ENCODE results near the gene CHPT1. TPM values are rescaled to one million over a fixed set of nuclear protein-coding genes. Genes with fewer than 3 reads are reported as not detected.

CHPT1 gene
- total and polyA plus RNA-seq, 2 of the 13 experiments (the other 11 are each of a cell fraction or from before 2014, with no cell fraction given): 117 to 178 TPM

- in situ Hi-C loops (cut with HindIII; ENCODE audit: extremely low pct_ligation_motif_present, low pct_unique_long_range_greater_than_20kb): loop anchor here (25.0 kb wide), 1 partner anchor 351 kb away; the partner anchor contains the start of gene ARL1
- Histone ChIP-seq H3K4me2 (ENCODE audit: low read depth, low read length) (no peak overlapping the region), H3K79me2 (ENCODE audit: insufficient read depth, low read length) (no peaks in the 10 kb centered on the region), H3K36me3 (replicated peaks in 1 of 2; ENCODE audit: control insufficient read depth in 1 of 2, insufficient read depth in 2 of 2, low read length in 2 of 2) (peaks cover 2 to 7% of the 10 kb centered on the region in 2 experiments; a peak in 1 of 5 replicates), H3K4me1 (ENCODE audit: insufficient read depth, low read length) (peaks cover 11% of the 10 kb centered on the region), H3K9ac (ENCODE audit: insufficient read depth, low read depth, low read length) (no peak overlapping the region), H3K27ac (ENCODE audit: extremely low read length, insufficient read depth, low read length) (no peak overlapping the region), H4K20me1 (ENCODE audit: insufficient read depth, low read length) (no peaks in the 10 kb centered on the region), H3K4me3 (replicated peaks in 1 of 3; ENCODE audit: insufficient read depth in 1 of 3, low read depth in 2 of 3, low read length in 3 of 3) (no peak overlapping the region), H2AFZ (ENCODE audit: low read length) (no peak overlapping the region), H3K9me3 (ENCODE audit: low read length) (no peaks in the 10 kb centered on the region), H3K27me3 (ENCODE audit: control insufficient read depth in 1 of 2, insufficient read depth in 2 of 2, low read length in 2 of 2) (no peaks in the 10 kb centered on the region)
- no TSS peak for BruUV-seq (replicated peaks)
- CTCF ChIA-PET (ENCODE audit: low intra/inter-chr PET ratio, low total read pairs): no interaction called here
- ATAC-seq (peak; percentile 29; the same call in 2 of the 3 replicates), DNase-seq (ENCODE audit: low spot score) (no peak), FAIRE-seq (no peak)
- intact Hi-C loops (cut with micrococcal nuclease; ENCODE audit: unreplicated experiment): no loop called here
- 96% methylated on average over 6 of the region's 6 CpGs for WGBS (ENCODE audit: low lambda C conversion rate)
- POLR2A ChIA-PET: no interaction called here
- TF ChIP-seq ZNF496 (CRISPR knock-in tag; IDR thresholded peaks at IDR 0.05; ENCODE audit: insufficient replicate concordance) (no peak), ZBTB4 (CRISPR knock-in tag; IDR thresholded peaks at IDR 0.05; ENCODE audit: borderline replicate concordance) (no peak), TAF1 (CRISPR knock-in tag; IDR thresholded peaks at IDR 0.05) (no peak), ZNF383 (CRISPR knock-in tag; IDR thresholded peaks at IDR 0.05; ENCODE audit: borderline replicate concordance) (no peak), TFE3 (CRISPR knock-in tag; IDR thresholded peaks at IDR 0.05) (no peak), ZBTB3 (CRISPR knock-in tag; IDR thresholded peaks at IDR 0.05; ENCODE audit: borderline replicate concordance, low read depth) (no peak), RNF219 (CRISPR knock-in tag; IDR thresholded peaks at IDR 0.05) (no peak), NFYB (CRISPR knock-in tag; IDR thresholded peaks at IDR 0.05) (no peak), HIVEP1 (CRISPR knock-in tag; IDR thresholded peaks at IDR 0.05) (no peak), ZSCAN20 (CRISPR knock-in tag; IDR thresholded peaks at IDR 0.05; ENCODE audit: borderline replicate concordance) (no peak), HOXA5 (CRISPR knock-in tag; IDR thresholded peaks at IDR 0.05) (no peak)
Measured at GRCh38 chr12:101763246-101763931, 65.9 kb downstream of the CHPT1 start.
